WTC11 (cell line): ENCODE measurements around the gene GABARAPL1.

Source experiments
- CREB1 ChIP-seq: sonication (generic); formaldehyde crosslinking; IDR thresholded peaks from 2 replicates; pipeline ENCODE4 v1.8.0; 2023; ENCODE audit warnings: mild to moderate bottlenecking, missing genetic modification reagents
- ELF4 ChIP-seq: sonication (generic); formaldehyde crosslinking; IDR thresholded peaks from 2 replicates; pipeline ENCODE4 v1.8.1; 2022; ENCODE audit warnings: low read depth, mild to moderate bottlenecking, moderate library complexity, missing genetic modification reagents
- HMGXB4 ChIP-seq: sonication (generic); formaldehyde crosslinking; IDR thresholded peaks from 2 replicates; pipeline ENCODE4 v1.8.1; 2023; ENCODE audit warnings: mild to moderate bottlenecking, moderate library complexity, missing genetic modification reagents
- IRF2 ChIP-seq: sonication (generic); formaldehyde crosslinking; IDR thresholded peaks from 2 replicates; pipeline ENCODE4 v1.8.0; 2022; ENCODE audit warnings: low read depth, missing genetic modification reagents, borderline replicate concordance
- JUN ChIP-seq: sonication (generic); formaldehyde crosslinking; IDR thresholded peaks from 2 replicates; pipeline ENCODE4 v1.8.0; 2023; ENCODE audit warnings: mild to moderate bottlenecking, missing genetic modification reagents
- MAX ChIP-seq: sonication (generic); formaldehyde crosslinking; IDR thresholded peaks from 2 replicates; pipeline ENCODE4 v1.8.0; 2022; ENCODE audit warnings: mild to moderate bottlenecking, missing genetic modification reagents
- OVOL2 ChIP-seq: fragments of 250-450 bp; sonication (Bioruptor Pico); IDR thresholded peaks from 2 replicates; pipeline ENCODE4 v1.9.0; 2021; ENCODE audit warnings: mild to moderate bottlenecking, borderline replicate concordance
- TEAD4 ChIP-seq: sonication (generic); formaldehyde crosslinking; IDR thresholded peaks from 2 replicates; pipeline ENCODE4 v1.8.0; 2022; ENCODE audit warnings: mild to moderate bottlenecking, missing genetic modification reagents
- ZNF263 ChIP-seq: sonication (generic); formaldehyde crosslinking; IDR thresholded peaks from 2 replicates; pipeline ENCODE4 v1.8.1; 2022; ENCODE audit warnings: low read depth, mild to moderate bottlenecking, moderate library complexity, missing genetic modification reagents
- ZNF423 ChIP-seq: fragments of 250-450 bp; sonication (Bioruptor Pico); IDR thresholded peaks from 2 replicates; pipeline ENCODE4 v2.1.2; 2022; ENCODE audit warnings: mild to moderate bottlenecking, moderate library complexity
- TF ChIP-seq, protein P1 (sequence below): fragments of 200-600 bp; IDR thresholded peaks from 2 replicates; pipeline ENCODE4 v1.8.0; 2022; ENCODE audit warnings: antibody characterized with exemption
- TF ChIP-seq, protein P2 (sequence below): sonication (generic); formaldehyde crosslinking; IDR thresholded peaks from 2 replicates; pipeline ENCODE4 v1.8.0; 2022; ENCODE audit warnings: mild to moderate bottlenecking, missing genetic modification reagents
- TF ChIP-seq, protein P3 (sequence below): sonication (generic); formaldehyde crosslinking; IDR thresholded peaks from 2 replicates; pipeline ENCODE4 v1.8.1; 2023; ENCODE audit warnings: mild to moderate bottlenecking, missing genetic modification reagents, moderate library complexity

DNA sequence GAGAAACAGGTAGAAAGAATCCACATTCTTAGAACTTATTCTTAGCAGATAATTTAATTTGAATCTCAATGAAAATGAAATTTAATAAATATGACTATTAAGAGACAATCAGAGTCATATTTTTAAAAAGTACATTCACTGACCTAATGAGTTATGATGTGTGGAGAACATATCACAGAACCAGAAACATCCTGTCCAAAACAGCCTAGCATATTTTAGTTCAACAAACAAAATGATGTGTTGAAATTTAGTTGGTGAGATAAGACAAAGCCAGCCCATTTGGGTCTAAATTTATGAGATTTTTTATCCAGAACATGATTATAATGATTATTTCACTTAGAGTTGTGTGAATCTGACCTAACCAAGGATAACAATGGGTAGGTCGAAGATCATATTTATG lies 25.8 kb downstream of the GABARAPL1 start:
- TF ChIP-seq, protein P1, sequence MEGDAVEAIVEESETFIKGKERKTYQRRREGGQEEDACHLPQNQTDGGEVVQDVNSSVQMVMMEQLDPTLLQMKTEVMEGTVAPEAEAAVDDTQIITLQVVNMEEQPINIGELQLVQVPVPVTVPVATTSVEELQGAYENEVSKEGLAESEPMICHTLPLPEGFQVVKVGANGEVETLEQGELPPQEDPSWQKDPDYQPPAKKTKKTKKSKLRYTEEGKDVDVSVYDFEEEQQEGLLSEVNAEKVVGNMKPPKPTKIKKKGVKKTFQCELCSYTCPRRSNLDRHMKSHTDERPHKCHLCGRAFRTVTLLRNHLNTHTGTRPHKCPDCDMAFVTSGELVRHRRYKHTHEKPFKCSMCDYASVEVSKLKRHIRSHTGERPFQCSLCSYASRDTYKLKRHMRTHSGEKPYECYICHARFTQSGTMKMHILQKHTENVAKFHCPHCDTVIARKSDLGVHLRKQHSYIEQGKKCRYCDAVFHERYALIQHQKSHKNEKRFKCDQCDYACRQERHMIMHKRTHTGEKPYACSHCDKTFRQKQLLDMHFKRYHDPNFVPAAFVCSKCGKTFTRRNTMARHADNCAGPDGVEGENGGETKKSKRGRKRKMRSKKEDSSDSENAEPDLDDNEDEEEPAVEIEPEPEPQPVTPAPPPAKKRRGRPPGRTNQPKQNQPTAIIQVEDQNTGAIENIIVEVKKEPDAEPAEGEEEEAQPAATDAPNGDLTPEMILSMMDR: no peak
- TF ChIP-seq IRF2 (CRISPR knock-in tag): no peak
- TF ChIP-seq TEAD4 (CRISPR knock-in tag): no peak
- no peak for TF ChIP-seq ZNF263
- no peak for TF ChIP-seq HMGXB4 (CRISPR knock-in tag)
- TF ChIP-seq JUN (CRISPR knock-in tag): no peak
- TF ChIP-seq MAX: no peak
- TF ChIP-seq ZNF423 (CRISPR knock-in tag): no peak
- TF ChIP-seq, protein P2, sequence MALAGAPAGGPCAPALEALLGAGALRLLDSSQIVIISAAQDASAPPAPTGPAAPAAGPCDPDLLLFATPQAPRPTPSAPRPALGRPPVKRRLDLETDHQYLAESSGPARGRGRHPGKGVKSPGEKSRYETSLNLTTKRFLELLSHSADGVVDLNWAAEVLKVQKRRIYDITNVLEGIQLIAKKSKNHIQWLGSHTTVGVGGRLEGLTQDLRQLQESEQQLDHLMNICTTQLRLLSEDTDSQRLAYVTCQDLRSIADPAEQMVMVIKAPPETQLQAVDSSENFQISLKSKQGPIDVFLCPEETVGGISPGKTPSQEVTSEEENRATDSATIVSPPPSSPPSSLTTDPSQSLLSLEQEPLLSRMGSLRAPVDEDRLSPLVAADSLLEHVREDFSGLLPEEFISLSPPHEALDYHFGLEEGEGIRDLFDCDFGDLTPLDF (CRISPR knock-in tag): no peak
- no peak for TF ChIP-seq CREB1
- no peak for TF ChIP-seq OVOL2 (CRISPR knock-in tag)
- TF ChIP-seq, protein P3, sequence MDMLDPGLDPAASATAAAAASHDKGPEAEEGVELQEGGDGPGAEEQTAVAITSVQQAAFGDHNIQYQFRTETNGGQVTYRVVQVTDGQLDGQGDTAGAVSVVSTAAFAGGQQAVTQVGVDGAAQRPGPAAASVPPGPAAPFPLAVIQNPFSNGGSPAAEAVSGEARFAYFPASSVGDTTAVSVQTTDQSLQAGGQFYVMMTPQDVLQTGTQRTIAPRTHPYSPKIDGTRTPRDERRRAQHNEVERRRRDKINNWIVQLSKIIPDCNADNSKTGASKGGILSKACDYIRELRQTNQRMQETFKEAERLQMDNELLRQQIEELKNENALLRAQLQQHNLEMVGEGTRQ: no peak
- no peak for TF ChIP-seq ELF4 (CRISPR knock-in tag)
